Loucy (cell line): Measurements from ENCODE around the gene TP63.

Experiments used
- EZH2phosphoT487 ChIP-seq: fragments of 200-600 bp; IDR thresholded peaks from 2 replicates; pipeline ENCODE4 v1.6.1; 2018; ENCODE audit warnings: antibody characterized with exemption, mild to moderate bottlenecking, moderate library complexity, borderline replicate concordance
- TF ChIP-seq, protein P1 (sequence below): fragments of 200-600 bp; sonication (generic); conservative IDR thresholded peaks from 2 replicates; pipeline ENCODE4 v1.5.1; 2014; ENCODE audit warnings: mild to moderate bottlenecking, antibody characterized with exemption, low read length

DNA sequence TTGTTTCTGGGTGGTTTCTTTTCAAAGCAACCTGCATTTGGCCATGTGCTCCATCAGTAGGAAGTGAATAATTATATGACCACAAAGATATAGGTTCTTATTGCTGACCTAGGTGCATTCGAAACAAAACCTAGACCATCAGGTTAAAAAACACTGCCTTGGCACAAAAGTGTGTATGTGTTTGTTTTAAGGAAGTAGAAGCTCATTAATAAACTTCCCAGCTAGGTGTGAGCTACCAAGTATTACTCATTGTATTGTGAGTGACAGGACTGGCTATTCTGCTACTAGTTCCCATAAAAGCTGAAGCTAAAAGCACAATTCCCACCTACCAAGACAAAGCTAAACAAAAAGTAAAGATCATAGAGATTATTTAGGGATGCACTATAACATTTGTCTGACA, 168.2 kb downstream of the TP63 start:
- TF ChIP-seq, protein P1, sequence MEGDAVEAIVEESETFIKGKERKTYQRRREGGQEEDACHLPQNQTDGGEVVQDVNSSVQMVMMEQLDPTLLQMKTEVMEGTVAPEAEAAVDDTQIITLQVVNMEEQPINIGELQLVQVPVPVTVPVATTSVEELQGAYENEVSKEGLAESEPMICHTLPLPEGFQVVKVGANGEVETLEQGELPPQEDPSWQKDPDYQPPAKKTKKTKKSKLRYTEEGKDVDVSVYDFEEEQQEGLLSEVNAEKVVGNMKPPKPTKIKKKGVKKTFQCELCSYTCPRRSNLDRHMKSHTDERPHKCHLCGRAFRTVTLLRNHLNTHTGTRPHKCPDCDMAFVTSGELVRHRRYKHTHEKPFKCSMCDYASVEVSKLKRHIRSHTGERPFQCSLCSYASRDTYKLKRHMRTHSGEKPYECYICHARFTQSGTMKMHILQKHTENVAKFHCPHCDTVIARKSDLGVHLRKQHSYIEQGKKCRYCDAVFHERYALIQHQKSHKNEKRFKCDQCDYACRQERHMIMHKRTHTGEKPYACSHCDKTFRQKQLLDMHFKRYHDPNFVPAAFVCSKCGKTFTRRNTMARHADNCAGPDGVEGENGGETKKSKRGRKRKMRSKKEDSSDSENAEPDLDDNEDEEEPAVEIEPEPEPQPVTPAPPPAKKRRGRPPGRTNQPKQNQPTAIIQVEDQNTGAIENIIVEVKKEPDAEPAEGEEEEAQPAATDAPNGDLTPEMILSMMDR = no peak
- no peak for TF ChIP-seq EZH2phosphoT487
